GDM1 (cell line): ENCODE data around the gene MAGI1.

Source experiments
- DNase-seq: peaks from one replicate; lab custom pipeline; 2025; lab: John Stamatoyannopoulos, UW

The MAGI1 gene

GRCh38 chr3:65833761-65834505 is 204.8 kb downstream of the MAGI1 start:
- DNase-seq: no peak

GRCh38 chr3:65831733-65832425 is 206.8 kb downstream of the MAGI1 start:
- DNase-seq: no peak

- no peak for DNase-seq
These were observed 207.6 kb downstream of the MAGI1 start for GRCh38 chr3:65830948-65831732.

- no peak for DNase-seq
These were observed 209.5 kb downstream of the MAGI1 start for GRCh38 chr3:65829228-65829627.

- DNase-seq: no peak
These were observed 210.0 kb downstream of the MAGI1 start for GRCh38 chr3:65828706-65829105.

GRCh38 chr3:65827076-65827475 is 211.6 kb downstream of the MAGI1 start:
- DNase-seq: no peak

- DNase-seq: no peak
These were observed 214.6 kb downstream of the MAGI1 start for GRCh38 chr3:65824166-65824565.

- no peak for DNase-seq
These were observed 218.1 kb downstream of the MAGI1 start for GRCh38 chr3:65820600-65820999.

- DNase-seq: no peak
These were observed 218.8 kb downstream of the MAGI1 start for GRCh38 chr3:65819896-65820295.

- DNase-seq: no peak
These were observed 221.1 kb downstream of the MAGI1 start for GRCh38 chr3:65817553-65818126.

GRCh38 chr3:65816208-65816607 is 222.5 kb downstream of the MAGI1 start:
- no peak for DNase-seq

GRCh38 chr3:65814845-65815578 is 223.7 kb downstream of the MAGI1 start:
- DNase-seq: no peak

- DNase-seq: no peak
These were observed 226.8 kb downstream of the MAGI1 start for GRCh38 chr3:65811892-65812291.

- no peak for DNase-seq
These were observed 227.5 kb downstream of the MAGI1 start for GRCh38 chr3:65811086-65811761.

- DNase-seq: no peak
These were observed 228.4 kb downstream of the MAGI1 start for GRCh38 chr3:65810302-65810701.

- no peak for DNase-seq
These were observed 229.0 kb downstream of the MAGI1 start for GRCh38 chr3:65809641-65810150.

GRCh38 chr3:65808824-65809223 is 229.9 kb downstream of the MAGI1 start:
- DNase-seq: no peak

- no peak for DNase-seq
These were observed 230.3 kb downstream of the MAGI1 start for GRCh38 chr3:65808407-65808806.

GRCh38 chr3:65807225-65807624 is 231.5 kb downstream of the MAGI1 start:
- no peak for DNase-seq

- DNase-seq: no peak
These were observed 232.1 kb downstream of the MAGI1 start for GRCh38 chr3:65806600-65806999.

GRCh38 chr3:65796676-65797075 is 242.0 kb downstream of the MAGI1 start:
- no peak for DNase-seq
